ENCODE data around the gene SMIM9.
"Not testable (repeated sequence)": the region's sequence is repeated elsewhere in the genome, so short reads cannot be mapped to it uniquely, and the experiment has no call there.

SMIM9 gene

GRCh38 chrX:154817048-154817618, 17.3 kb downstream of the SMIM9 start:
- not testable (repeated sequence) for H3K4me3 ChIP-seq, H3K27ac ChIP-seq

- not testable (repeated sequence) for H3K27ac ChIP-seq, H3K4me3 ChIP-seq
Measured at GRCh38 chrX:154816326-154816898, 18.1 kb downstream of the SMIM9 start.

- no peak overlapping the region for H3K4me3 ChIP-seq
- no peak overlapping the region for H3K27ac ChIP-seq
Measured at GRCh38 chrX:154815274-154815818, 19.1 kb downstream of the SMIM9 start.

- no peak overlapping the region for H3K4me3 ChIP-seq
- H3K27ac ChIP-seq = no peak overlapping the region
Measured at GRCh38 chrX:154813801-154814200, 20.7 kb downstream of the SMIM9 start.

- Histone ChIP-seq H3K27ac (no peak overlapping the region), H3K4me3 (no peak overlapping the region)
Measured at GRCh38 chrX:154812341-154813101, 21.9 kb downstream of the SMIM9 start.

- no peak overlapping the region for H3K27ac ChIP-seq
- no peak overlapping the region for H3K4me3 ChIP-seq
Measured at GRCh38 chrX:154809939-154810665, 24.4 kb downstream of the SMIM9 start.

GRCh38 chrX:154806837-154807501, 27.5 kb downstream of the SMIM9 start:
- Histone ChIP-seq H3K27ac (no peak overlapping the region), H3K4me3 (no peak overlapping the region)

GRCh38 chrX:154805696-154806091, 28.8 kb downstream of the SMIM9 start:
- peak overlapping the region in 15 of 21 experiments; percentile 25 to 76 (median 56) for H3K27ac ChIP-seq
- peak overlapping the region; percentile 47 to 64 (median 57) for H3K4me3 ChIP-seq

- peak within 1 kb of the TSS; percentile 6 to 76 (median 57) for H3K27ac ChIP-seq
Measured at GRCh38 chrX:154804957-154805695, 29.3 kb downstream of the SMIM9 start, which contains the start of gene MPP1. Gene MPP1, minus strand, starts transcription at chrX:154805485. Its CDS starts 112 bp downstream, at chrX:154805373.

GRCh38 chrX:154804261-154804956, 30.1 kb downstream of the SMIM9 start:
- peak overlapping the region in 16 of 21 experiments; percentile 6 to 76 (median 58) for H3K27ac ChIP-seq
- peak overlapping the region; percentile 47 to 64 (median 57) for H3K4me3 ChIP-seq

More at GRCh38 chrX:154804957-154805695, 29.3 kb downstream of the SMIM9 start, which contains the start of gene MPP1:
- peak within 1 kb of the TSS; percentile 47 to 64 (median 57) for H3K4me3 ChIP-seq

GRCh38 chrX:154802947-154803346, 31.5 kb downstream of the SMIM9 start:
- Histone ChIP-seq H3K27ac (no peak overlapping the region), H3K4me3 (no peak overlapping the region)

GRCh38 chrX:154800478-154801210, 33.8 kb downstream of the SMIM9 start:
- peak overlapping the region in 6 of 21 experiments; percentile 25 to 67 (median 50) for H3K27ac ChIP-seq
- no peak overlapping the region for H3K4me3 ChIP-seq

GRCh38 chrX:154799556-154800348, 34.7 kb downstream of the SMIM9 start:
- Histone ChIP-seq H3K27ac (peak overlapping the region in 9 of 21 experiments; percentile 17 to 67 (median 42)), H3K4me3 (no peak overlapping the region)

- H3K27ac ChIP-seq = no peak overlapping the region
Measured at GRCh38 chrX:154797006-154797405, 37.5 kb downstream of the SMIM9 start.

GRCh38 chrX:154795016-154795415, 39.4 kb downstream of the SMIM9 start:
- no peak overlapping the region for H3K27ac ChIP-seq
- H3K4me3 ChIP-seq = no peak overlapping the region

More at GRCh38 chrX:154797006-154797405, 37.5 kb downstream of the SMIM9 start:
- no peak overlapping the region for H3K4me3 ChIP-seq

GRCh38 chrX:154793084-154793795, 41.2 kb downstream of the SMIM9 start:
- H3K27ac ChIP-seq = no peak overlapping the region

More at GRCh38 chrX:154793084-154793795, 41.2 kb downstream of the SMIM9 start:
- H3K4me3 ChIP-seq = no peak overlapping the region

Data from skin epidermis (tissue), 12 donors.